K562 (cell line): ENCODE results near the gene CPNE2. TPM values are rescaled to one million over a fixed set of nuclear protein-coding genes. Genes with fewer than 3 reads are reported as not detected.
A peak's percentile ranks its signal among the peaks of the same experiment; 100 is the strongest.

ENCODE experiments used
- JUND ChIP-seq, 2 experiments: IDR thresholded peaks; 2 replicates in 1 of 2; 3 replicates in 1 of 2; pipeline ENCODE4 v1.6.1; 2011; ENCODE audit warnings: borderline replicate concordance in 2 of 2, low read depth in 2 of 2, low read length in 2 of 2, improper control_type of control experiment in 1 of 2, missing biosample characterization in 1 of 2, missing genetic modification characterization in 1 of 2, missing genetic modification reagents in 1 of 2
- ZNF121 ChIP-seq: sonication (generic); formaldehyde crosslinking; conservative IDR thresholded peaks from 2 replicates; pipeline ENCODE4 v1.8.0; 2022; ENCODE audit warnings: missing genetic modification reagents
- ZNF408 ChIP-seq: fragments of 250-450 bp; sonication (Bioruptor Pico); IDR thresholded peaks from 2 replicates; pipeline ENCODE4 v1.4.0; 2020; ENCODE audit warnings: low read depth, mild to moderate bottlenecking, moderate library complexity
- polyA plus RNA-seq, 8 experiments: library from polyadenylated mRNA; depleted of rRNA in 4 of 8; stranded (reverse) in 5 of 8; unstranded in 3 of 8; fragments of >200 nt; fragmentation: Nextera tagmentation in 2 of 8; fragmentation: Illumina TruSeq in 1 of 8; extraction: Ambion mirVana in 2 of 8; extraction: Trizol in 1 of 8; gene quantifications; 2 replicates each; pipeline versions ENCODE4 v1.2.1 to v1.2.3, GENCODE V29; 2011 to 2014; ENCODE audit warnings: inconsistent platforms in 1 of 8, missing spikeins in 1 of 8
- total RNA-seq, 7 experiments: library from RNA; depleted of rRNA in 6 of 7; stranded (reverse); fragments of >200 nt in 6 of 7; fragmentation: Illumina TruSeq in 2 of 7; extraction: Trizol in 2 of 7; gene quantifications; 2 replicates each; pipeline versions ENCODE4 v1.2.1 to v1.2.3, GENCODE V29; 2011 to 2021; ENCODE audit warnings: low replicate concordance in 1 of 7
- TF ChIP-seq, protein P1 (sequence below): sonication (generic); formaldehyde crosslinking; IDR thresholded peaks from 2 replicates; pipeline ENCODE4 v1.8.0; 2022; ENCODE audit warnings: mild to moderate bottlenecking, missing genetic modification reagents
- TF ChIP-seq, protein P2 (sequence below), 2 experiments: fragments of 450-650 bp; conservative IDR thresholded peaks; 2 replicates each; pipeline ENCODE4 v1.6.1; 2017; ENCODE audit warnings: mild to moderate bottlenecking in 2 of 2, moderate library complexity in 2 of 2

CPNE2 gene
- total and polyA plus RNA-seq, 9 of the 15 experiments (the other 6 are each of a cell fraction or from before 2014, with no cell fraction given): 3.0 to 13.9 (median 8.6) TPM

DNA sequence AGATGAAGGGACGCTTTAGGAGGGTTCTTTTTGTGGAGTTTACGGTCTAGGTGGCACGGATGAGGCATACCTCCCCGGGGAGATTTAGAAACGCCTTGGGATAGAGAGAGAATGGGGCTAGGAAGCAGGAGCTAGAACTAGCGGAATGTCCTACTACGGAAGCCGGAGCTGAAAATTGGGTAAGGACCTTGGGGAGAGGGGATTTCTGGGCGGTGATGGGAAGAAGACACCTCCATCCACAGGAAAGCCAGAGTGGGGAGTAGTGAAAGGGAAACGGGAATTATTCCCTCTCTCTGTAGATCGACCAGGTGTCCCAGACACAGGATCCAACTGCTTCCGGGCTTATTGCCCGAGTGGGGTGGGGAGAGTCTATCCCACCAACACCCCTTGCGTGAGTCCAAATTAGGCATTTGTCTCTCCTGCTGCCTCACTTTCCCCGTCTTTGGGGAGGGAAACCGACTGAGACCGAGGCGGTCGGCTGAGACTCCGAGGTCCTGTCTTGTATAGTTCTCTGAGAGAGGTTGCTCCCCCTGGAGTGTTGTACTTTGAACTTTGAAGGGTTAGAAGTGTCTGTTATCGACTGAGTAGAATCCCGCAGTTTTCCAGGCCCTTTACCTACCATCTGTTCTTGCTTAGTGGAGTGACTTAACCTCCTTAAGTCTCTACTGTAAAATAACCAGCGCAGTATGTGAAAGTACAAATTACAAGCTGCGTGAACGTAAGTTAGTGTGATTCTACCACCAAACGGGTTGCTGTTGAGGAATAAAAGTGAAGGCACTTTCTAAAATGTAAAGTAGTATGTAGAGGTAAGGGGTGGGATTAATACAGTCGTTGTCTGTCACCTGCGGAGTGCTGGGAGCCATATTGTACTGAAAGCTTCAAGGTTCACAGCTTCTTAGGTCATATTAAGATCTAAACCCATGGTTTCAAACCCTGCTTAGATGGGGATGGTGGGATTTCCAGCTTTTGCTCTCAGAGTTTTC, 94.8 kb downstream of the CPNE2 start (continued):
- TF ChIP-seq, protein P1, sequence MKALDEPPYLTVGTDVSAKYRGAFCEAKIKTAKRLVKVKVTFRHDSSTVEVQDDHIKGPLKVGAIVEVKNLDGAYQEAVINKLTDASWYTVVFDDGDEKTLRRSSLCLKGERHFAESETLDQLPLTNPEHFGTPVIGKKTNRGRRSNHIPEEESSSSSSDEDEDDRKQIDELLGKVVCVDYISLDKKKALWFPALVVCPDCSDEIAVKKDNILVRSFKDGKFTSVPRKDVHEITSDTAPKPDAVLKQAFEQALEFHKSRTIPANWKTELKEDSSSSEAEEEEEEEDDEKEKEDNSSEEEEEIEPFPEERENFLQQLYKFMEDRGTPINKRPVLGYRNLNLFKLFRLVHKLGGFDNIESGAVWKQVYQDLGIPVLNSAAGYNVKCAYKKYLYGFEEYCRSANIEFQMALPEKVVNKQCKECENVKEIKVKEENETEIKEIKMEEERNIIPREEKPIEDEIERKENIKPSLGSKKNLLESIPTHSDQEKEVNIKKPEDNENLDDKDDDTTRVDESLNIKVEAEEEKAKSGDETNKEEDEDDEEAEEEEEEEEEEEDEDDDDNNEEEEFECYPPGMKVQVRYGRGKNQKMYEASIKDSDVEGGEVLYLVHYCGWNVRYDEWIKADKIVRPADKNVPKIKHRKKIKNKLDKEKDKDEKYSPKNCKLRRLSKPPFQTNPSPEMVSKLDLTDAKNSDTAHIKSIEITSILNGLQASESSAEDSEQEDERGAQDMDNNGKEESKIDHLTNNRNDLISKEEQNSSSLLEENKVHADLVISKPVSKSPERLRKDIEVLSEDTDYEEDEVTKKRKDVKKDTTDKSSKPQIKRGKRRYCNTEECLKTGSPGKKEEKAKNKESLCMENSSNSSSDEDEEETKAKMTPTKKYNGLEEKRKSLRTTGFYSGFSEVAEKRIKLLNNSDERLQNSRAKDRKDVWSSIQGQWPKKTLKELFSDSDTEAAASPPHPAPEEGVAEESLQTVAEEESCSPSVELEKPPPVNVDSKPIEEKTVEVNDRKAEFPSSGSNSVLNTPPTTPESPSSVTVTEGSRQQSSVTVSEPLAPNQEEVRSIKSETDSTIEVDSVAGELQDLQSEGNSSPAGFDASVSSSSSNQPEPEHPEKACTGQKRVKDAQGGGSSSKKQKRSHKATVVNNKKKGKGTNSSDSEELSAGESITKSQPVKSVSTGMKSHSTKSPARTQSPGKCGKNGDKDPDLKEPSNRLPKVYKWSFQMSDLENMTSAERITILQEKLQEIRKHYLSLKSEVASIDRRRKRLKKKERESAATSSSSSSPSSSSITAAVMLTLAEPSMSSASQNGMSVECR (CRISPR knock-in tag): peak; percentile 46; the same call in 1 of the 2 replicates
- TF ChIP-seq, protein P2, sequence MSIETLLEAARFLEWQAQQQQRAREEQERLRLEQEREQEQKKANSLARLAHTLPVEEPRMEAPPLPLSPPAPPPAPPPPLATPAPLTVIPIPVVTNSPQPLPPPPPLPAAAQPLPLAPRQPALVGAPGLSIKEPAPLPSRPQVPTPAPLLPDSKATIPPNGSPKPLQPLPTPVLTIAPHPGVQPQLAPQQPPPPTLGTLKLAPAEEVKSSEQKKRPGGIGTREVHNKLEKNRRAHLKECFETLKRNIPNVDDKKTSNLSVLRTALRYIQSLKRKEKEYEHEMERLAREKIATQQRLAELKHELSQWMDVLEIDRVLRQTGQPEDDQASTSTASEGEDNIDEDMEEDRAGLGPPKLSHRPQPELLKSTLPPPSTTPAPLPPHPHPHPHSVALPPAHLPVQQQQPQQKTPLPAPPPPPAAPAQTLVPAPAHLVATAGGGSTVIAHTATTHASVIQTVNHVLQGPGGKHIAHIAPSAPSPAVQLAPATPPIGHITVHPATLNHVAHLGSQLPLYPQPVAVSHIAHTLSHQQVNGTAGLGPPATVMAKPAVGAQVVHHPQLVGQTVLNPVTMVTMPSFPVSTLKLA (conservative IDR thresholded peaks at IDR 0.05): 0 out of 4 replicates have a peak, but pooled peaks of 1 of the 2 experiments have one; percentile 28
- no peak for TF ChIP-seq ZNF121 (CRISPR knock-in tag)
- 0 out of 2 replicates have a peak, but pooled peaks have one; percentile 1 for TF ChIP-seq JUND (IDR thresholded peaks at IDR 0.05; ENCODE audit: borderline replicate concordance, low read depth, low read length)
- TF ChIP-seq JUND (tag; IDR thresholded peaks at IDR 0.05; ENCODE audit: borderline replicate concordance, low read depth, low read length): no peak
- no peak for TF ChIP-seq ZNF408 (CRISPR knock-in tag)
